ENCODE measurements around the gene TBL2. TPM values are rescaled to one million over a fixed set of nuclear protein-coding genes. Genes with fewer than 3 reads are reported as not detected.
"Not testable (repeated sequence)": the region's sequence is repeated elsewhere in the genome, so short reads cannot be mapped to it uniquely, and the experiment has no call there.

The TBL2 gene
- total RNA-seq, 1 experiment from 2014 or later, result 44.0 TPM

- H3K4me1 Mint-ChIP-seq (ENCODE audit: insufficient read depth, unreplicated experiment), result no peaks in the 10 kb centered on the region
- ChIA-PET CTCF (no interaction called here), POLR2A (interaction anchor here (0.7 to 1.4 kb wide), 2 partner anchors 13 to 16 kb away, joined by 3 read pairs; no protein-coding TSS in a partner anchor)
- no peak for DNase-seq (ENCODE audit: unreplicated experiment)
- no peaks in the 10 kb centered on the region for H3K27me3 Mint-ChIP-seq (ENCODE audit: insufficient read depth, unreplicated experiment)
- H3K9me3 Mint-ChIP-seq (ENCODE audit: unreplicated experiment), result no peaks in the 10 kb centered on the region
- no TSS peak for BruUV-seq (replicated peaks)
- no peak overlapping the region for H3K27ac Mint-ChIP-seq (ENCODE audit: low read depth, unreplicated experiment)
- intact Hi-C loops (cut with micrococcal nuclease), result no loop called here
- TF ChIP-seq CTCF (IDR thresholded peaks at IDR 0.05; ENCODE audit: unreplicated experiment), result no peak
- no peak overlapping the region for H3K4me3 Mint-ChIP-seq (ENCODE audit: unreplicated experiment)
- peaks cover 53% of the 10 kb centered on the region for H3K36me3 Mint-ChIP-seq (ENCODE audit: insufficient read depth, unreplicated experiment)
Observed at GRCh38 chr7:73533742-73534141, 44.6 kb downstream of the TBL2 start.

- no peak overlapping the region for H3K4me3 Mint-ChIP-seq (ENCODE audit: unreplicated experiment)
- no peaks in the 10 kb centered on the region for H3K9me3 Mint-ChIP-seq (ENCODE audit: unreplicated experiment)
- H3K27ac Mint-ChIP-seq (ENCODE audit: low read depth, unreplicated experiment), result no peak overlapping the region
- H3K4me1 Mint-ChIP-seq (ENCODE audit: insufficient read depth, unreplicated experiment), result no peaks in the 10 kb centered on the region
- TF ChIP-seq CTCF (IDR thresholded peaks at IDR 0.05; ENCODE audit: unreplicated experiment), result no peak
- H3K27me3 Mint-ChIP-seq (ENCODE audit: insufficient read depth, unreplicated experiment), result no peaks in the 10 kb centered on the region
- peaks cover 38% of the 10 kb centered on the region for H3K36me3 Mint-ChIP-seq (ENCODE audit: insufficient read depth, unreplicated experiment)
- ChIA-PET POLR2A (interaction anchor here (0.6 kb wide), 1 partner anchor 106 kb away, joined by 4 read pairs; no protein-coding TSS in a partner anchor), CTCF (interaction anchor here (0.6 kb wide), 1 partner anchor 349 kb away, joined by 3 read pairs; no protein-coding TSS in a partner anchor)
- no peak for DNase-seq (ENCODE audit: unreplicated experiment)
- intact Hi-C loops (cut with micrococcal nuclease), result no loop called here
- no TSS peak for BruUV-seq (replicated peaks)
Observed at GRCh38 chr7:73532224-73532623, 46.2 kb downstream of the TBL2 start.

GRCh38 chr7:73530800-73531199 is 47.6 kb downstream of the TBL2 start:
- ChIA-PET CTCF (no interaction called here), POLR2A (interaction anchor here (0.5 to 0.6 kb wide), 2 partner anchors 8 to 207 kb away, joined by 3 to 4 read pairs; no protein-coding TSS in a partner anchor)
- no peak for DNase-seq (ENCODE audit: unreplicated experiment)
- intact Hi-C loops (cut with micrococcal nuclease), result no loop called here
- no peaks in the 10 kb centered on the region for H3K9me3 Mint-ChIP-seq (ENCODE audit: unreplicated experiment)
- TF ChIP-seq CTCF (IDR thresholded peaks at IDR 0.05; ENCODE audit: unreplicated experiment), result no peak
- no TSS peak for BruUV-seq (replicated peaks)
- peaks cover 24% of the 10 kb centered on the region for H3K36me3 Mint-ChIP-seq (ENCODE audit: insufficient read depth, unreplicated experiment)
- H3K27me3 Mint-ChIP-seq (ENCODE audit: insufficient read depth, unreplicated experiment), result no peaks in the 10 kb centered on the region
- H3K27ac Mint-ChIP-seq (ENCODE audit: low read depth, unreplicated experiment), result no peak overlapping the region
- H3K4me3 Mint-ChIP-seq (ENCODE audit: unreplicated experiment), result no peak overlapping the region
- no peaks in the 10 kb centered on the region for H3K4me1 Mint-ChIP-seq (ENCODE audit: insufficient read depth, unreplicated experiment)

DNA sequence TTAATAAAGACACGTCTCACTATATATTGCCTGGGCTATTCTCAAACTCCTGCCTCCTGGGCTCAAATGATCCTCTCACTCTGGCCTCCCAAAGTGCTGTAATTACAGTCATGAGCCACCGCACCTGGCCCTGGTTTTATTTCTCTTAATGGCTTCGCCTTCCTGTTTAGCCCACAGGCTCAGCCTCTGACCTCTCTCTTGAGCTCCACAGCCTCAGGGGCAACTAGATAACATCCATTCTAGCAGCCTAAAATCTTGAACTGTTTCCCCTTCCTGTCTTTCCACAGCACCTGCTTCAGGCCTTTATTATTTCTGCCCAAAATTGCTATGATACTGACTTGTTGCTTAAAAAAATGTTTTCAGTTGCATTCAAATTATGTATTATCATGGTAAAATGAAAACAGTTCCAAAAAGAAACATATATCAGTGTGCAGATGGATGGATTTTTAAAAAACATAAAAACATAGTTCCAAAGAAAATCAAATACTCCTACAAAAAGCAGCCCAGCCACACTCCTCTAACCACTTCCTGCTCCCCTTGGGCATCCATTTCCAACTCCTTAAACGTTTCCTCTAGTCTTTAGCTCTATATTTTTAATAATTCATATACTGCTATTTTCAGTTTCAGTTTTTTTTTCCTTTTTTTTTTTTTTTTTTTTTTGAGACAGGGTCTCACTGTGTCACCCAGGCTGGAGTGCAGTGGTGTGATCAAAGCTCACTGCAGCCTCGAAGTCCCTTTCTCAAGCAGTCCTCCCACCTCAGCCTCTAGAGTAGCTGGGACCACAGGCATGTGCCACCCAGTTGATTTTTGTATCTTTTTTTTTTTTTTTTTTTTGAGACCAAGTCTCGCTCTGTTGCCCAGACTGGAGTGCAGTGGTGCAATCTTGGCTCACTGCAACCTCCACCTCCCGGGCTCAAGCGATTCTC is 51.2 kb downstream of the TBL2 start:
- DNase-seq (ENCODE audit: unreplicated experiment), result no peak
- Mint-ChIP-seq H3K27me3 (ENCODE audit: insufficient read depth, unreplicated experiment) (no peaks in the 10 kb centered on the region), H3K4me3 (ENCODE audit: unreplicated experiment) (no peak overlapping the region), H3K4me1 (ENCODE audit: insufficient read depth, unreplicated experiment) (no peaks in the 10 kb centered on the region), H3K9me3 (ENCODE audit: unreplicated experiment) (no peaks in the 10 kb centered on the region), H3K27ac (ENCODE audit: low read depth, unreplicated experiment) (no peak overlapping the region), H3K36me3 (ENCODE audit: insufficient read depth, unreplicated experiment) (peaks cover 7% of the 10 kb centered on the region)
- no TSS peak for BruUV-seq (replicated peaks)
- no peak for TF ChIP-seq CTCF (IDR thresholded peaks at IDR 0.05; ENCODE audit: unreplicated experiment)
- CTCF ChIA-PET, result interaction anchor here (0.7 kb wide), 1 partner anchor 22 kb away, joined by 4 read pairs; no protein-coding TSS in a partner anchor
- intact Hi-C loops (cut with micrococcal nuclease), result no loop called here
- POLR2A ChIA-PET, result no interaction called here

DNA sequence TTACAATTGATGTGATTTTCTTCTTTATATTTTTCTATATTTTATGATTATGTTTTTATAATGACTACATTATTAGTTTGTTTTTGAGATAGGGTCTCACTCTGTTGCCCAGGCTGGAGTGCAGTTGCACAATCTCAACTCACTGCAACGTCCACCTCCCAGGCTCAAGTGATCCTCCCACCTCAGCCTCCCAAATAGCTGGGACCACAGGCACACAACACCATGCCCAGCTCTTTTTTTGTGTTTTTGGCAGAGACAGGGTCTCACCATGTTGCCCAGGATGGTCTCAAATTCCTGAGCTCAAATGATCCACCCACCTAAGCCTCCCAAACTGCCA is 52.3 kb downstream of the TBL2 start:
- DNase-seq (ENCODE audit: unreplicated experiment); H3K9me3 Mint-ChIP-seq (ENCODE audit: unreplicated experiment); H3K36me3 Mint-ChIP-seq (ENCODE audit: insufficient read depth, unreplicated experiment); H3K27me3 Mint-ChIP-seq (ENCODE audit: insufficient read depth, unreplicated experiment); H3K4me3 Mint-ChIP-seq (ENCODE audit: unreplicated experiment); intact Hi-C loops (cut with micrococcal nuclease); H3K27ac Mint-ChIP-seq (ENCODE audit: low read depth, unreplicated experiment); BruUV-seq (replicated peaks); H3K4me1 Mint-ChIP-seq (ENCODE audit: insufficient read depth, unreplicated experiment): not testable (repeated sequence)
- ChIA-PET POLR2A (interaction anchor here (0.7 kb wide), 1 partner anchor 18 kb away, joined by 3 read pairs; no protein-coding TSS in a partner anchor), CTCF (interaction anchor here (0.7 kb wide), 1 partner anchor 21 kb away, joined by 3 read pairs; no protein-coding TSS in a partner anchor)
